Measurements from ENCODE around the gene HDAC11. TPM values are rescaled to one million over a fixed set of nuclear protein-coding genes. Genes with fewer than 3 reads are reported as not detected.

HDAC11 gene
- total RNA-seq, 4 donors from 2014 or later: 13.0 to 40.4 (median 15.8) TPM

DNA sequence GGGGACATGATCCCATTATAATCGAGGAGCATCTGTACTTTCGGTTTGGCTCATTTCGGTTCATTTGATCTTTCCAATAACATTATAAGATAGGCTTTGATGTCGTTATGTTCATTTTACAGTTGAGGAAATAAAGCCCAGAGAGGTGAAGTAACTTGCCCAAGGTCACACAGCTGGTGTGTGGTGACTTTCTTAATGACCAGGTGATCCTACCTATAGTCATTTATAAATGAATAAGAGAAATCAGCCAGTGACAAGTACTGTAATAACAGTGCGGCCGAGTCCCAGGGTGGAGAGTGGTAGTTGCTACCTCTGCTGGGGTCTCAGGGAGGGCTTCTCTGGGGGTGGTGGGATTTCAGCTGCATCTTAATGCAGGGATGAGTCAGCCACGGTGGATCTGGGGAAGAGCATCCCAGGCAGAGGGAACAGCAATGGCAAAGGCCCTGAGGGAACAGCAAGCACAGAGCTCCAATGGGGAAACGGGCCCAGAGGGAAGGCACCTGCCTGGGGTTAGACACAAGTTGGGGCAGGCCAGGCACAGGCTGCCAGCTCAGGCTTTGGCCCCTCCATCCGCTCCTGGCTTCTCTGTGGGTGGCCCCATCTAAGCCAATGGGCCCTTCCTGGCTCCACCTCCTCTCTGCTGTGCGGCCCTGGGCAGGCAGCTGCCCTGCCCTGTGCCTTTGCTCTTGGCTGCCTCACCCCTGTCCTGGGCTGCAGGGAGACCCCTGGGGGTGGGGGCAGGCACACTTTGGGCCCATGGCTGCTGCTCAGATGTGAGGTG lies 67.7 kb downstream of the HDAC11 start:
- Histone ChIP-seq H3K27me3 (peaks cover 9 to 24% (median 12%) of the 10 kb centered on the region in 3 donors), H3K36me3 (no peaks in the 10 kb centered on the region), H3K27ac (peak overlapping the region; percentile 61 to 69 (median 67)), H3K9me3 (no peaks in the 10 kb centered on the region), H3K4me1 (no peaks in the 10 kb centered on the region), H3K4me3 (no peak overlapping the region)
- DNase-seq: no peak
- no peak for ATAC-seq
- intact Hi-C loops (cut with DNase I; ENCODE audit: low total_unique reads): no loop called here
- no peak for TF ChIP-seq POLR2A (IDR thresholded peaks at IDR 0.05)
- TF ChIP-seq, protein P1, sequence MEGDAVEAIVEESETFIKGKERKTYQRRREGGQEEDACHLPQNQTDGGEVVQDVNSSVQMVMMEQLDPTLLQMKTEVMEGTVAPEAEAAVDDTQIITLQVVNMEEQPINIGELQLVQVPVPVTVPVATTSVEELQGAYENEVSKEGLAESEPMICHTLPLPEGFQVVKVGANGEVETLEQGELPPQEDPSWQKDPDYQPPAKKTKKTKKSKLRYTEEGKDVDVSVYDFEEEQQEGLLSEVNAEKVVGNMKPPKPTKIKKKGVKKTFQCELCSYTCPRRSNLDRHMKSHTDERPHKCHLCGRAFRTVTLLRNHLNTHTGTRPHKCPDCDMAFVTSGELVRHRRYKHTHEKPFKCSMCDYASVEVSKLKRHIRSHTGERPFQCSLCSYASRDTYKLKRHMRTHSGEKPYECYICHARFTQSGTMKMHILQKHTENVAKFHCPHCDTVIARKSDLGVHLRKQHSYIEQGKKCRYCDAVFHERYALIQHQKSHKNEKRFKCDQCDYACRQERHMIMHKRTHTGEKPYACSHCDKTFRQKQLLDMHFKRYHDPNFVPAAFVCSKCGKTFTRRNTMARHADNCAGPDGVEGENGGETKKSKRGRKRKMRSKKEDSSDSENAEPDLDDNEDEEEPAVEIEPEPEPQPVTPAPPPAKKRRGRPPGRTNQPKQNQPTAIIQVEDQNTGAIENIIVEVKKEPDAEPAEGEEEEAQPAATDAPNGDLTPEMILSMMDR (IDR thresholded peaks at IDR 0.05 in 4 of 5, conservative IDR thresholded peaks at IDR 0.05 in 1 of 5): no peak
- in situ Hi-C loops (cut with MboI; ENCODE audit: low sequenced_read_pairs in 4 of 4): no loop called here

DNA sequence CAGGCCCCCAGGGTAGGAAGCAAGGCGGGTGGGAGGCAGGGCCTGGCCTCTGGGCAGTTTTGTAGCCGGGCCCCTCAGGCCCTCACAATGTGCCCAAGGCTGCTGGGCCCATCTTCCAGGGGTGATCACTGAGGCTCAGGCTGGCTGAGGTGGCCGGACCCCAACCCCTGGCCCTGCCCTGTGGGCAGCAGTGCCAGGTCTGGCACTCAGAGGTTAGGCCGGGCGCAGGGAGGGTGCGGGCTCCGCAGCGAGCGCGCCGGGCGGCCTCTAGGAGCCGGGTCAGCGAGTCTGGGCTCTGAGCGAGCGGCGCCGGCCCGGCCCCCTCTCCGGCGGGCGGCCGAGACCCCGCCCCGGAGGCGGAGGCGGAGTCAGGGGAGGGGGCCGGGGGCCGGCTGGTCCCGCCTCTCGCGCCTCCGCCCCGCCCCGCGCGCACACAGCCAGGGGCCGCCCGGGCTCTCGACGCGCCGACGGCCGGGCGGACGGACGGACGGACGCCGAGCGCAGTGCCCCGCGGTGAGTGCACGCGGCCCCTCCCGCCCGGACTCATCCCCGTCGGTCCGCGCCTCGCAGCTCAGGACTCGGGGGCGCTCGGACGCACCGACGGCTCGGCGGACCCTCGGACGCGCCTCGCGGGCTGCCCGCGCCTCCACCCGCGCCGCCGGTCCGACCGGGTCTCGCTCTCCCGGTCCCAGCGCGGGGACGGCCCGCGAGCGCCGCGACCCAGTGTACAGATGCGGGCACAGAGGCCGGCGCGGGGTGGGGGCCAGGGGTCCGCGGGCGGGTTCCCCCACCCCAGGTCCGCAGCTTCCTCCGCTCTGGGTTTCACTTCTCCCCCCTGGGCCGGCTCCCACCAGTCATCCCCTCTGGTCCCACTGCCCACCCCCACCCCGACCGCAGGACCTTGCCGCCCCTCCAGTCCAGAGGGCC lies 68.9 kb downstream of the HDAC11 start, which contains the start of gene FBLN2:
TSS of gene FBLN2 (plus strand) at position 430 of the 927 bp plus-strand sequence. CDS start 21,231 bp downstream, outside the sequence.
- H3K27me3 ChIP-seq: peaks cover 9 to 24% (median 12%) of the 10 kb centered on the region in 3 donors
- intact Hi-C loops (cut with DNase I; ENCODE audit: low total_unique reads) (no loop called here), in situ Hi-C loops (cut with MboI; ENCODE audit: low sequenced_read_pairs in 4 of 4) (no loop called here)
- peak within 1 kb of the TSS; percentile 65 to 69 (median 68) for H3K27ac ChIP-seq
- H3K4me3 ChIP-seq: peak within 1 kb of the TSS; percentile 34 to 44 (median 38)
- H3K9me3 ChIP-seq: no peaks in the 10 kb centered on the region
- DNase-seq: no peak
- ATAC-seq: peak; percentile 22 to 59
- H3K4me1 ChIP-seq: no peaks in the 10 kb centered on the region
- peak; percentile 47 to 75 for TF ChIP-seq POLR2A (IDR thresholded peaks at IDR 0.05)
- TF ChIP-seq, protein P1 (IDR thresholded peaks at IDR 0.05 in 4 of 5, conservative IDR thresholded peaks at IDR 0.05 in 1 of 5): no peak
- H3K36me3 ChIP-seq: no peaks in the 10 kb centered on the region

- peak overlapping the region; percentile 58 to 67 (median 64) for H3K27ac ChIP-seq
- H3K36me3 ChIP-seq: no peaks in the 10 kb centered on the region
- H3K27me3 ChIP-seq: peaks cover 9 to 24% (median 12%) of the 10 kb centered on the region in 3 donors
- ATAC-seq (no peak), DNase-seq (no peak)
- in situ Hi-C loops (cut with MboI; ENCODE audit: low sequenced_read_pairs in 4 of 4) (no loop called here), intact Hi-C loops (cut with DNase I; ENCODE audit: low total_unique reads) (no loop called here)
- no peaks in the 10 kb centered on the region for H3K4me1 ChIP-seq
- peak overlapping the region; percentile 0 to 44 (median 36) for H3K4me3 ChIP-seq
- no peak for TF ChIP-seq POLR2A (IDR thresholded peaks at IDR 0.05)
- TF ChIP-seq, protein P1 (IDR thresholded peaks at IDR 0.05 in 4 of 5, conservative IDR thresholded peaks at IDR 0.05 in 1 of 5): no peak
- H3K9me3 ChIP-seq: no peaks in the 10 kb centered on the region
Measured at GRCh38 chr3:13549623-13550422, 69.7 kb downstream of the HDAC11 start.

- in situ Hi-C loops (cut with MboI; ENCODE audit: low sequenced_read_pairs in 4 of 4): no loop called here
- peaks cover 9 to 24% (median 12%) of the 10 kb centered on the region in 3 donors for H3K27me3 ChIP-seq
- TF ChIP-seq, protein P1 (IDR thresholded peaks at IDR 0.05 in 4 of 5, conservative IDR thresholded peaks at IDR 0.05 in 1 of 5): no peak
- no peak for TF ChIP-seq POLR2A (IDR thresholded peaks at IDR 0.05)
- no peak for DNase-seq
- H3K27ac ChIP-seq: peak overlapping the region; percentile 58 to 67 (median 64)
- no peaks in the 10 kb centered on the region for H3K36me3 ChIP-seq
- peak overlapping the region in 3 of 4 donors; percentile 0 to 44 (median 25) for H3K4me3 ChIP-seq
- no peaks in the 10 kb centered on the region for H3K9me3 ChIP-seq
- ATAC-seq: no peak
- intact Hi-C loops (cut with DNase I; ENCODE audit: low total_unique reads): no loop called here
- H3K4me1 ChIP-seq: no peaks in the 10 kb centered on the region
Measured at GRCh38 chr3:13550423-13550690, 70.3 kb downstream of the HDAC11 start.

Measured in gastrocnemius medialis (tissue), 4 donors.